PC-9 (cell line): ENCODE data around the gene ZBTB48.

ENCODE experiments used
- CTCF ChIP-seq: fragments of 200-600 bp; sonication (generic); conservative IDR thresholded peaks from 2 replicates; pipeline ENCODE4 v1.6.1; 2017; ENCODE audit warnings: mixed run types, antibody characterized with exemption, mild to moderate bottlenecking, moderate library complexity
- EZH2 ChIP-seq: fragments of 200-600 bp; sonication (generic); IDR thresholded peaks from 2 replicates; pipeline ENCODE4 v1.8.0; 2017; ENCODE audit warnings: antibody characterized with exemption, low read depth

- TF ChIP-seq CTCF (no peak), EZH2 (no peak)
Measured at GRCh38 chr1:6590046-6590445, 10.3 kb downstream of the ZBTB48 start.
